IMR-90 (cell line): Measurements from ENCODE around the gene ADAMTSL1. TPM values are rescaled to one million over a fixed set of nuclear protein-coding genes. Genes with fewer than 3 reads are reported as not detected.

Experiments
- ATAC-seq: fragments of 200-7000 bp; cut with Tn5 transposase; 2 replicates; pipeline ENCODE4 v1.9.1; 2020; ENCODE audit warnings: low read depth, mild to moderate bottlenecking, moderate library complexity
- BruUV-seq: library from RNA; stranded (reverse); fragments of 400-500 nt; replicated peaks from 2 replicates; lab custom pipeline; 2021; lab: Mats Ljungman, UMichigan
- CTCF ChIA-PET: fragments of 300-600 bp; formaldehyde crosslinking; extraction: SDS; loops from one replicate; lab custom pipeline; 2021; ENCODE audit warnings: antibody characterized with exemption; lab: Yijun Ruan, JAX
- POLR2A ChIA-PET: fragments of 300-600 bp; sonication (Branson Sonifier 250); formaldehyde crosslinking; loops from one replicate; lab custom pipeline; 2022; ENCODE audit warnings: antibody characterized with exemption; ENCODE audit not compliant: unreplicated experiment; lab: Charles Lee
- DNase-seq: peaks from one replicate; pipeline ENCODE4 v3.0.0; 2013
- H2AFZ ChIP-seq: replicated peaks from 2 replicates; pipeline ENCODE3; 2013; ENCODE audit warnings: low read length, mild to moderate bottlenecking; ENCODE audit not compliant: poor library complexity
- H2AK5ac ChIP-seq: 2 replicates; pipeline ENCODE4 v1.6.1; 2013; ENCODE audit warnings: low read depth, low read length, inconsistent platforms
- H2AK9ac ChIP-seq: replicated peaks from 2 replicates; pipeline ENCODE3; 2013; ENCODE audit warnings: mild to moderate bottlenecking, low read depth, low read length, moderate library complexity; ENCODE audit not compliant: poor library complexity
- H2BK120ac ChIP-seq: 2 replicates; pipeline ENCODE4 v1.6.1; 2013; ENCODE audit warnings: low read depth, low read length, inconsistent platforms
- H2BK15ac ChIP-seq: 3 replicates; pipeline ENCODE4 v1.6.1; 2013; ENCODE audit warnings: low read depth, low read length, inconsistent platforms
- H2BK20ac ChIP-seq: 2 replicates; pipeline ENCODE4 v1.6.1; 2013; ENCODE audit warnings: low read depth, mild to moderate bottlenecking, inconsistent platforms, low read length, moderate library complexity
- H2BK5ac ChIP-seq: 2 replicates; pipeline ENCODE4 v1.6.1; 2013; ENCODE audit warnings: mild to moderate bottlenecking, low read depth, low read length, inconsistent platforms; ENCODE audit not compliant: poor library complexity, severe bottlenecking
- H3K14ac ChIP-seq: replicated peaks from 2 replicates; pipeline ENCODE4 v1.6.1; 2013; ENCODE audit warnings: low read depth, low read length, inconsistent platforms
- H3K18ac ChIP-seq: 2 replicates; pipeline ENCODE4 v1.6.1; 2013; ENCODE audit warnings: low read depth, low read length, control low read depth
- H3K23ac ChIP-seq: 2 replicates; pipeline ENCODE4 v1.6.1; 2013; ENCODE audit warnings: low read depth, low read length, inconsistent platforms
- H3K27ac ChIP-seq: 2 replicates; pipeline ENCODE4 v1.5.1; 2013; ENCODE audit warnings: mild to moderate bottlenecking, control low read depth, low read length; ENCODE audit not compliant: insufficient read depth
- H3K27me3 ChIP-seq: 2 replicates; pipeline ENCODE4 v1.6.1; 2013; ENCODE audit warnings: low read length; ENCODE audit not compliant: control insufficient read depth, insufficient read depth
- H3K36me3 ChIP-seq: 2 replicates; pipeline ENCODE4 v1.6.1; 2013; ENCODE audit warnings: low read length, mixed read lengths; ENCODE audit not compliant: control insufficient read depth, insufficient read depth
- H3K4ac ChIP-seq: 2 replicates; pipeline ENCODE4 v1.6.1; 2013; ENCODE audit warnings: low read depth, low read length, inconsistent platforms
- H3K4me1 ChIP-seq: 2 replicates; pipeline ENCODE4 v1.6.1; 2013; ENCODE audit warnings: low read length, mixed read lengths; ENCODE audit not compliant: control insufficient read depth, insufficient read depth
- H3K4me2 ChIP-seq: 2 replicates; pipeline ENCODE4 v1.6.1; 2013; ENCODE audit warnings: low read depth, mild to moderate bottlenecking, control low read depth, low read length, moderate library complexity
- H3K4me3 ChIP-seq: 2 replicates; pipeline ENCODE4 v1.5.1; 2013; ENCODE audit warnings: low read depth, mild to moderate bottlenecking, control low read depth, low read length, moderate library complexity; ENCODE audit not compliant: insufficient read depth
- H3K56ac ChIP-seq: 2 replicates; pipeline ENCODE4 v1.6.1; 2013; ENCODE audit warnings: low read length, inconsistent platforms; ENCODE audit not compliant: insufficient read depth; ENCODE audit errors: extremely low read depth
- H3K79me1 ChIP-seq, 2 experiments: 2 replicates each; pipeline ENCODE4 v1.6.1; 2013; ENCODE audit warnings: low read length in 2 of 2, inconsistent platforms in 1 of 2, low read depth in 1 of 2
- H3K9ac ChIP-seq: 2 replicates; pipeline ENCODE4 v1.6.1; 2013; ENCODE audit warnings: low read depth, low read length, control low read depth
- H3K9me1 ChIP-seq: 2 replicates; pipeline ENCODE4 v1.6.1; 2013; ENCODE audit warnings: low read length, inconsistent platforms; ENCODE audit not compliant: insufficient read depth
- H3K9me3 ChIP-seq: 2 replicates; pipeline ENCODE4 v1.6.1; 2013; ENCODE audit warnings: low read length; ENCODE audit not compliant: control insufficient read depth, insufficient read depth
- H4K20me1 ChIP-seq: 2 replicates; pipeline ENCODE4 v1.6.1; 2013; ENCODE audit warnings: low read length, inconsistent platforms; ENCODE audit not compliant: insufficient read depth
- H4K5ac ChIP-seq: 2 replicates; pipeline ENCODE4 v1.6.1; 2013; ENCODE audit warnings: mild to moderate bottlenecking, low read depth, low read length, control low read depth
- H4K8ac ChIP-seq, 2 experiments: 2 replicates each; pipeline ENCODE4 v1.6.1; 2013; ENCODE audit warnings: low read depth in 2 of 2, low read length in 2 of 2, control low read depth in 1 of 2, inconsistent platforms in 1 of 2
- H4K91ac ChIP-seq: 2 replicates; pipeline ENCODE4 v1.6.1; 2013; ENCODE audit warnings: low read depth, low read length, inconsistent platforms; ENCODE audit not compliant: insufficient read depth
- BHLHE40 ChIP-seq: fragments of 150-350 bp; IDR thresholded peaks from 2 replicates; pipeline ENCODE4 v1.6.1; 2016; ENCODE audit warnings: mild to moderate bottlenecking, low read depth, low read length
- CEBPB ChIP-seq: IDR thresholded peaks from 2 replicates; pipeline ENCODE4 v1.6.1; 2012; ENCODE audit warnings: low read depth, low read length, improper control_type of control experiment
- CHD1 ChIP-seq: IDR thresholded peaks from 2 replicates; pipeline ENCODE4 v1.6.1; 2012; ENCODE audit warnings: low read depth, low read length, improper control_type of control experiment
- FOS ChIP-seq: fragments of 150-350 bp; IDR thresholded peaks from 2 replicates; pipeline ENCODE4 v1.6.1; 2016; ENCODE audit warnings: low read depth, low read length
- MXI1 ChIP-seq: IDR thresholded peaks from 2 replicates; pipeline ENCODE4 v1.6.1; 2012; ENCODE audit warnings: low read depth, mild to moderate bottlenecking, low read length, moderate library complexity, borderline replicate concordance
- RAD21 ChIP-seq: IDR thresholded peaks from 2 replicates; pipeline ENCODE4 v1.6.1; 2012; ENCODE audit warnings: low read length, improper control_type of control experiment
- WGBS, 2 experiments: methylation state at CpG; one replicate each; pipeline versions ENCODE4 v1.1.5 to v1.1.7; 2013; ENCODE audit warnings: missing lambda C conversion rate in 2 of 2; ENCODE audit not compliant: insufficient read length in 1 of 2; ENCODE audit errors: extremely low coverage in 2 of 2; 5-methylcytosine and 5-hydroxymethylcytosine counted together
- dilution Hi-C: fragments of 300-500 bp; cut with HindIII; formaldehyde crosslinking; loops from one replicate; pipeline ENCODE4 v1.14.3; 2018; ENCODE audit warnings: low sequenced_read_pairs; ENCODE audit not compliant: unreplicated experiment
- in situ Hi-C: fragments of 300-500 bp; cut with MboI; formaldehyde crosslinking; loops from 3 replicates; pipeline ENCODE4 v1.14.3; 2019; ENCODE audit warnings: low sequenced_read_pairs, inconsistent platforms, mixed read lengths
- intact Hi-C: fragments of 100-400 bp; cut with micrococcal nuclease; formaldehyde crosslinking; loops from 2 replicates; pipeline ENCODE4 v1.10.0; 2022
- polyA plus RNA-seq, 3 experiments: library from polyadenylated mRNA; depleted of rRNA; stranded (reverse); fragments of >200 nt; gene quantifications; 2 replicates each; pipeline ENCODE4 v1.2.3, GENCODE V29; 2012; ENCODE audit warnings: low replicate concordance in 1 of 3
- total RNA-seq: library from RNA; depleted of rRNA; stranded (reverse); fragments of >200 nt; gene quantifications from 2 replicates; pipeline ENCODE4 v1.2.3, GENCODE V29; 2012
- TF ChIP-seq, protein P1 (sequence below): conservative IDR thresholded peaks from 2 replicates; pipeline ENCODE4 v1.5.1; 2012; ENCODE audit warnings: mild to moderate bottlenecking, low read depth, low read length, improper control_type of control experiment
- TF ChIP-seq, protein P2 (sequence below): fragments of 150-350 bp; IDR thresholded peaks from 2 replicates; pipeline ENCODE4 v1.6.1; 2017; ENCODE audit warnings: mild to moderate bottlenecking, antibody characterized with exemption, low read length, low read depth

Gene ADAMTSL1
- total and polyA plus RNA-seq, 2 of the 4 experiments (the other 2 are of a cell fraction), result 38.2 to 62.2 TPM

DNA sequence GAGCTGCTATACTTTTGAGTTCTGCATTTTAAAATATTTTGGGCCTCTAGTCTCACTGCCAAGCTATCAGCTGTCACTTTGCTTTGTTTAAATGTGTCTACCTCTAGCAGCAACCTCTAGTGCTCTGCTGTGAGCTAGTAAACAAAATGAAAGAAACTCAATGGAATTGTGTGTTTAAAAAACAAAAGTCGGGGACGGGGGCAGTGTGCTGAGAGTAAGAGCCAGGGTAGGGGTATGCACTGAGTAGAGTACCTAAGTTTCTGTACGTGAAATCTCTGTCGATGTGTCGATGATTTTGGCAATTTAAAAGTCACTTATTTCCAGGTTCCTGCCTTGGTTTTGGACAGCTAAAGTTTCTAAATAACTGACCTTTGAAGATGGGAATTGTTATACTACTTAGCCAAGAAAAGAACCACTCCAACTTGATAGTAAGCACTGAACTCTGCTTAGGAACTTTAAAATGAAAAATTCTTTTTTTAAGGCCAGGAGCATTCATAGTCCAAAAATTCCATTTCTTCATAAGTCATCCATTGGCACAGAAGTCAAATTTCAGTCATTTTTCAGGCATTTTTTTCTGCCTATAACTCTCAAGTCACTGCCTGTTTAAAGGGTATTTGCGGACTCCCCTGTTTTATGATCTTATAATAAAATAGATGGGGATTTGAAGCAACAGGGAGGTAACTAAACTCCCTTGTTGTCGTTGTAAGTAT, 447.6 kb downstream of the ADAMTSL1 start:
- Histone ChIP-seq H2BK120ac (no peak overlapping the region), H3K4me1 (peaks cover 6% of the 10 kb centered on the region), H4K8ac (no peak overlapping the region), H3K14ac (no peak overlapping the region), H3K9ac (no peak overlapping the region), H3K9me3 (no peaks in the 10 kb centered on the region), H3K4me3 (no peak overlapping the region), H3K9me1 (no peaks in the 10 kb centered on the region), H3K4me2 (no peak overlapping the region), H3K27ac (no peak overlapping the region), H3K23ac (no peak overlapping the region), H3K36me3 (no peaks in the 10 kb centered on the region), H2AK9ac (no peak overlapping the region), H4K5ac (no peak overlapping the region), H3K4ac (no peak overlapping the region), H2BK15ac (no peak overlapping the region), H2BK20ac (no peak overlapping the region), H3K79me1 (no peaks in the 10 kb centered on the region), H2AFZ (no peak overlapping the region), H2AK5ac (no peak overlapping the region), H4K20me1 (no peaks in the 10 kb centered on the region), H2BK5ac (no peak overlapping the region), H4K91ac (no peak overlapping the region), H3K56ac (no peak overlapping the region), H3K18ac (peak overlapping the region; percentile 21; the same call in 1 of the 2 replicates), H3K27me3 (peaks cover 4% of the 10 kb centered on the region; the same call in 1 of the 2 replicates)
- ATAC-seq, result peak; percentile 16; the same call in 1 of the 2 replicates
- WGBS, 2 experiments, result 60% methylated on average over 1 of the region's 7 CpGs; no CpG with 5 or more reads in 1 of the 2 experiments
- TF ChIP-seq, protein P1, sequence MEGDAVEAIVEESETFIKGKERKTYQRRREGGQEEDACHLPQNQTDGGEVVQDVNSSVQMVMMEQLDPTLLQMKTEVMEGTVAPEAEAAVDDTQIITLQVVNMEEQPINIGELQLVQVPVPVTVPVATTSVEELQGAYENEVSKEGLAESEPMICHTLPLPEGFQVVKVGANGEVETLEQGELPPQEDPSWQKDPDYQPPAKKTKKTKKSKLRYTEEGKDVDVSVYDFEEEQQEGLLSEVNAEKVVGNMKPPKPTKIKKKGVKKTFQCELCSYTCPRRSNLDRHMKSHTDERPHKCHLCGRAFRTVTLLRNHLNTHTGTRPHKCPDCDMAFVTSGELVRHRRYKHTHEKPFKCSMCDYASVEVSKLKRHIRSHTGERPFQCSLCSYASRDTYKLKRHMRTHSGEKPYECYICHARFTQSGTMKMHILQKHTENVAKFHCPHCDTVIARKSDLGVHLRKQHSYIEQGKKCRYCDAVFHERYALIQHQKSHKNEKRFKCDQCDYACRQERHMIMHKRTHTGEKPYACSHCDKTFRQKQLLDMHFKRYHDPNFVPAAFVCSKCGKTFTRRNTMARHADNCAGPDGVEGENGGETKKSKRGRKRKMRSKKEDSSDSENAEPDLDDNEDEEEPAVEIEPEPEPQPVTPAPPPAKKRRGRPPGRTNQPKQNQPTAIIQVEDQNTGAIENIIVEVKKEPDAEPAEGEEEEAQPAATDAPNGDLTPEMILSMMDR, result no peak
- TF ChIP-seq RAD21 (no peak), CHD1 (no peak), MXI1 (no peak), BHLHE40 (no peak), CEBPB (no peak), FOS (no peak)
- TF ChIP-seq, protein P2, sequence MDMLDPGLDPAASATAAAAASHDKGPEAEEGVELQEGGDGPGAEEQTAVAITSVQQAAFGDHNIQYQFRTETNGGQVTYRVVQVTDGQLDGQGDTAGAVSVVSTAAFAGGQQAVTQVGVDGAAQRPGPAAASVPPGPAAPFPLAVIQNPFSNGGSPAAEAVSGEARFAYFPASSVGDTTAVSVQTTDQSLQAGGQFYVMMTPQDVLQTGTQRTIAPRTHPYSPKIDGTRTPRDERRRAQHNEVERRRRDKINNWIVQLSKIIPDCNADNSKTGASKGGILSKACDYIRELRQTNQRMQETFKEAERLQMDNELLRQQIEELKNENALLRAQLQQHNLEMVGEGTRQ, result no peak
- CTCF ChIA-PET, result no interaction called here
- dilution Hi-C loops, result no loop called here
- intact Hi-C loops, result no loop called here
- POLR2A ChIA-PET, result no interaction called here
- in situ Hi-C loops, result no loop called here
- BruUV-seq, result no TSS peak
- DNase-seq, result peak; percentile 11
